Fibroblast of skin of left biceps (primary cell): ENCODE results near the gene TMEM94.
A peak's percentile ranks its signal among the peaks of the same experiment; 100 is the strongest.
"Not testable (repeated sequence)": the region's sequence is repeated elsewhere in the genome, so short reads cannot be mapped to it uniquely, and the experiment has no call there.

Experiments used
- DNase-seq, 2 experiments: peaks; one replicate each; pipeline ENCODE4 v3.0.0-alpha.2; 2013; ENCODE audit warnings: low read depth in 2 of 2

TMEM94 gene

DNA sequence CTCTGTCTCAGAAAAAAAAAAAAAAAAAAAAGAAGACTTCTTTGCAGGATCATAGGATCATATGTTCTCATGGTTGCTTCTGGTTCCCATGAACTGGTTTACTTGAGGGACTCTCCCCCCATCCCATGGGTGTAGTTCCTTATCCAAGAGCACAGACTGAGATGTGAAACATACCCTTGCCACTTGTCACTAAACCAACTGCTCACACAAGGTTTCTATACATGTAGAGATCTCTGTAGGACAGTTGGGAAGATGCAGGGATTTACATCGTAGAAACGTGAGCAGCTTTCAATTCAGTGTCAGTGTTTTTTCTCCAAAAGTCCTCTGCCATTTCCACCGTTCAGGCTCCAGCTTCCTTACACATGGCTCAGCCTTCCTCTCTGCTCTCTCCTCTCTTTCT lies 11.1 kb upstream of the TMEM94 start:
- DNase-seq: no peak

DNA sequence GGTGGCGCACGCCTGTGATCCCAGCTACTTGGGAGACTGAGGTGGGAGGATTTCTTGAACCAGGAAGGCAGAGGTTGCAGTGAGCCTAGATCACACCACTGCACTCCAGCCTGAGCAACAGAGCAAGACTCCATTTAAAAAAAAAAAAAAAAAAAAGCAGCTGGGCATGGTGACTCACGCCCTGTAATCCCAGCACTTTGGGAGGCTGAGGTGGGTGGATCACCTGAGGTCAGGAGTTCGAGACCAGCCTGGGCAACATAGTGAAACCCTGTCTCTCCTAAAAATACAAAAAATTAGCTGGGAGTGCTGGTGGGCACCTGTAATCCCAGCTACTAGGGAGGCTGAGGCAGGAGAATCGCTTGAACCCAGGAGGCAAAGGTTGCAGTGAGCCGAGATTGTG lies 10.5 kb upstream of the TMEM94 start:
- not testable (repeated sequence) for DNase-seq

DNA sequence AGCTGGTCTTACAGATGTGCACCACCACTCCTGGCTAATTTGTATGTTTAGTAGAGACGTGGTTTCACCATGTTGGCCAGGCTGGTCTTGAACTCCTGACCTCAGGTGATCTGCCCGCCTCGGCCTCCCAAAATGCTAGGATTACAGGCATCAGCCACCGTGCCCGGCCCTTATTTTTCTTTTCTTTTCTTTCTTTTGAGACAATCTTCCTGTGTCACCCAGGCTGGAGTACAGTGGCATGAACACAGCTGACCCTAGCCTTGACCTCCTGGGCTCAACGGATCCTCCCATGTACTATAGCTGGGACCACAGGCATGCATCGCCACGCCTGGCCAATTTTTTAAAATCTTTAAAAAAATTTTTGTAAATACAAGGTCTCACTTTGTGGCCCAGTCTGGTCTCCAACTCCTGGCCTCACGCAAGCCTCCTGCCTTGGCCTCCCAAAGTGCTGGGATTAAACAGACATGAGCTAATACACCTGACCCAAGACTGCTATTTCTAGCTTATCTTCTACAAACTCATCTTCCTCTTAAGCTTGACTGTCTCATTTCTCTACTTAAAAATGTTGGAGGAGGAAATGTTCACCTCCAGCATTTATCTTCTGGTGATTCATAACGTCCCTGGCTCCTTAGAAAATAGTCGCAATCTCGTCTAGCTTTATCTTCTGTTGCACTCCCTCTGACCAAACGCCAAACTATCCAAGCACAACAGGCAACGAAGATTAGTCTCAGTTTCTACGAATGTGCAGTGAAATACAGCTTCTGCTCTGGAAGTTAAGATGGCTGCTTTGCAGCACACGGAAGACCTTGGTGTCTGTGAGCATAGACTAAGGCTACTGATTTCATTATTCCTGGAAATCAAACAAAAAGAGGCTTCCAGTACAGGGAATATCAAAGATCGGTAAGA lies 8.2 kb upstream of the TMEM94 start:
- DNase-seq: no peak

DNA sequence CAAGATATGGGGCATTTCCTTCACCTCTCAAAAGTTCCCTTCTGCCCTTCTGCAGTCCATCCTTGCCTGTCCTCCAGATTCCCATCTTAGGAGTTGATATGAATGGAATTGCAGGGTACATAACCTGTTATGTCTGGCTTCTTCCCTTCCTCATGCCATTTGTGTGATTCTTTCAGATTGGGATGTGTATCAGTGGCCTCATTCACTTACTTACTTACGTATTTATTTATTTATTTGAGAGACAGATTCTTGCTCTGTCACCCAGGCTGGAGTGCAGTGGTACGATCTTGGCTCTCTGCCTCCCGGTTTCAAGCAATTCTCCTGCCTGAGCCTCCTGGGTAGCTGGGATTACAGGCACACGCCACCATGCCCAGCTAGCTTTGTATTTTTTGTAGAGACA lies 6.2 kb upstream of the TMEM94 start:
- no peak for DNase-seq

DNA sequence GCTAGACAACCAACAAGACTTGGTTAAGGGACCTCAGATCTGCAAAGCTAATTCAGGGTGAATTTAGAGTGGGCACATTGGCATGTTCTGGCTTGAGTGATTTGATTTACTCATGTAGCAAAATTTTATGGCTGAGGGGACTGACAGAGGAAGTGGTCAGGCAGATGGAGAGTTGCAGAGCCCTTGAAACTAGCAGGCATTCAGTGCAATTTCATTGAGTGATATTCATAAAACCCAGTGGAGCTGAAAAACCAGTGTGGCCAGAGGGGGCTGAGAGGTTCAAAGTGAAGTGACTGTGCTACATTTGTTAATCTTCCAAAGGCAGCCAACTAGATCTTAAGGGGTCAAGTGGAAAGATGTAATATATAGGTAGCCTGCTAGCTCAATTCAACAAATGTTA lies 2.2 kb upstream of the TMEM94 start:
- DNase-seq: no peak

DNA sequence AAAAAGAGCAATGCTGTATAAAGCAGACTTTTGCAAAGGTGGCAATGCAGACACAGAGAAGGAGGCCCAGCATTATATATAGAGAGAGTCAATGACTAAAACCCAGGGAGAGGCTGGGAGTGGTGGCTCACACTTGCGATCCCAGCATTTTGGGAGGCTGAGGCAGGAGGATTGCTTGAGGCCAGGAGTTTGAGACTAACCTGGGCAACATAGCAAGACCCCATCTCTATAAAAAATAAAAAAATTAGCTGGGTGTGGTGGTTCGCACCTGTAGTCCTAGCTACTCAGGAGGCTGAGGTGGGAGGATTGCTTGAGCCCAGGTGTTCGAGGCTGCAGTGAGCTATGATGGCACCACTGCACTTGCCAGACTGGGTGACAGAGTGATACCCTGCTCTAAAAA lies 1.8 kb upstream of the TMEM94 start:
- not testable (repeated sequence) for DNase-seq

DNA sequence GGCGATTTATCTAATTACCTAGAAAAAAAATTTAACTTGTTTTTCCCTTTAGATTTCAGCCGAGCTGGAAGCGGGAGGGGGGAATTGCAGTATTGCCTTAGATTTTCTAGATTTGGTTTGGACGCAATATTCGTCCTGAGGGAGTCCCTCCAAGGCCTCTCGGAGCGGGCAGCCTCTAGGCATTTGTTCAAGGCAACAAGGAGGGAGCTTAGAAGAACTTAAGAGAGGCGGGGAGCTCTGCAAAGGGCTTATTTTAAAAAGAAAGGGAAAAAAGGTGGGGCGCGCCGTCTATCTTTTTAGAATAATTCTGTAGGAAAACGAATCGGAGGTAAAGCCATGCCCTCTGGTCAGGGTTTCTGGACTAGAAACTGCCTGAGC lies 407 bp upstream of the TMEM94 start:
- peak in 1 of 2 experiments; percentile 12 for DNase-seq

DNA sequence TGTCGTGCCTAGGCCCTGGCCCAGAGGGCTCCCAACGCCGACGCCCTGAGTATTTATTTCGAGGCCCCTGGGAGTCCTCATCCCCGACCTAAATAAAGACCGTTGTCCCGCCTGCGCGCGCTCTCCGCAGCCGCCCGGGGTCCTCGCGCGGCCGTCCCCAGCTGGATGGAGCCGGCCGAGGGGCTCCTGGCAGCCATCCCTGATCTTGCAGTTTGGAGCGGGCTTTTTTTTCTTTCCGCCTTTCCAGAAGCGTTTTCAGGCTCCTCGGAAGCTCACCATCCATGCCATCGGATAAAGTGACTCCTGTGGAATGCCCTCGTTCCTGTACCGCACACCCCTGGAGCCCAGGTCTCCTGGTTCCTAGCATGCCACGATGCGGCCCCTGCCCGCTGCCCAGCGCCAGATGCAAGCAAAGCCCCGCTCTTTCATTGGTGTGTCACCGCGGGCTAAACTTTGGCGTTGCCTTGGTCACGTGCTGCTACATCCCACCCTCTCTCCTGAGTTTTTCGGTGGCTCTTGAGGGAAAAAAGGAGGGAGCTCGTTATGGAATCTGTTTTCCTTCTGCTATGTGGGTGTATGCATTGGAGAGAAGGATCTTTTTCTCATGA lies 716 bp downstream of the TMEM94 start:
- peak; percentile 7 to 12 for DNase-seq

DNA sequence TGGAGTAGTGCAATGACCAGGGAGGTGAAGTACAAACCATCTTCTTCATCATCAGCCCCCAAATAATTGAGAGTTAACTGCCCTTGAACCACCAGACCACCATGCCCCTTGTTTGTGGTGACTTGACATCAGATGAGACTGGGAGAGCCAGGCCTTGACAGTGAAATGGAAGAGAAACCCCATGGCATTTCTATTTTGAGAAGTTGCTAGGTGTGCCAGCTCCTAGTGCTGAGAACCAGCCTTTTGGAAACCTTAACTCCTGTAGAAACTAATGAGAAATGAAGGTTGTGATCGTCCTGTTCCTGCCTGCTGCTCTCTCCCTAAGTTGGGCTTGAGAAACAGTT lies 2.8 kb downstream of the TMEM94 start:
- DNase-seq: no peak

DNA sequence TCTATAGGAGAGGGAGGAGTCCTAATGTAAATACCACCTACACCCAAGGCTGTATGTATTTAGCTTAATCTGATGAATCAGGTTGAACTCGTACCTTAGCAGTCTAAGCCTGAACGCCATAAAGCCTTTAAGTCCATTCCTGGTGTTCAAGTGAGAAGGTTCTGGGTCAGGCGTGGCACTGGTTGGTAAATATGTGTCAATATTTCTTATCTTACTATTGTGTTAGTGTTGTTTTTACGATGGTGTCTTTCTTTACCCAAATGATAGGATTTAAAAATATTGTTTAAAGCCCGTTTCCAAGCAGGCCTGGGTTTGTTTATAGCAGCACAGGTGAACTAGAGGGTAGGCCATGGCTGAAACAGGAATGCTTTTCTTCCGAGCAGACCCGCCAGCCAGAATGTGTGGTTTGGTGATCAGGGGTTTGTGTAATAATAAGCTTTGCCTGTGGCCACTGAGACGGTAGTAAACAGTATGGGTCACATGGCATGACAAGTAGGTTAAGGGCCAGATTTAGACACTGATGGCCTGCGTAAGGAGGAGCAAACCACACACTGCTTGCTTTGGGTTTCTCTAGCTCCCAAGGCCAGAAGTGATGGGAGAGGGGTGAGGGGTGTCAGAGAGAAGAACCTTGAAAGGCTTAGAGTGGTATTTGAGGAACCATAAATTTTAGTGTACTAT lies 3.3 kb downstream of the TMEM94 start:
- DNase-seq: no peak

DNA sequence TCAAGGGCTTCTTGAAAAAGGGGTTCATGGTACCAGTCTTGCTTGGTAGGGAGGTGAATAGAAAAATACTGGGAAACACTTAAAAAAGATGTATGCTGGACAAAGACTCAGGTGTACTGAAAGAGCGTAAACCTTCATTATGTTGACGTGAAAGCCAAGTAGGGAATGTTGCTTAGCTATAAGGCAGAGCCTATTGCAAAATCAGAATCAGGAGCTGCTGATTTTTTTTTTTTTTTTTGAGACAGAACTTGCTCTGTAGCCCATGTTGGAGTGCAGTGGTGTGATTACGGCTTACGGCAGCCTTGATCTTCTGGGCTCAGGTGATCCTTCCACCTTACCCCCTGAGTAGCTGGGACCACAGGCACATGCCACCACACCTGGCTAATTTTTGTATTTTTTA lies 3.9 kb downstream of the TMEM94 start:
- no peak for DNase-seq

DNA sequence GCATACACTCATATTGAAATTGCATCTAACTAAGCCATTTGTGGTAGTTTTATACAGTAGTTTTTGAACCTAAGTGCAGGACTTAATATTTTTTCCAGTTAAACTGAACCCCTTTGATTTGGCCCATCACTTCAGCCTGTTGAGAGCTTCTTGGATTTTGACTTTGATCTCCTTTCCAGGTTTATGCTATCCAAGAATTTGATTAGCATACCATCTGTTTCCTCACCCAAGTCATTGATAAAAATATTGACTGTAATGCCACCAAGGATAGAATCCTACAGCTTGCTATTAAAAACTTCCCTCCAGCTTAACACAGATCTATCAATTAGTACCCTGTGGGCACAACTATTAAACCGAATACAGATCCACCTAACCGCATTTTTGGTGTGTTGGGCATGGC lies 7.2 kb downstream of the TMEM94 start:
- DNase-seq: no peak

DNA sequence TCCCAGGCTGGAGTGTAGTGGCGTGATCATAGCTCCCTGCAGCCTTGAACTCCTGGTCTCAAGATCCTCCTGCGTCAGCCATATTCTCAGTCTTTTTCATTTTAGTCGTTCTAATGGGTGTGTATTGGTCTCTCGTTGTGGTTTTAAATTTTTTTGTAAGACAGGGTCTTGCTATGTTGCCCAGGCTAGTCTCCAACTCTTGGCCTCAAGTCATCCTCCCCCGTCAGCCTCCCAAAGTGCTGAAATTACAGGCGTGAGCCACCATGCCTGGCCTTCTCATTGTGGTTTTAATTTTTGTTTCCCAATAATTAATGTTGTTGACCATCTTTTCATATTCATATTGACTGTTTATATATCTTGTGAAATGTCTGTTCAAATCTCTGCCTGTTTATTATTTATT lies 8.6 kb downstream of the TMEM94 start:
- no peak for DNase-seq

DNA sequence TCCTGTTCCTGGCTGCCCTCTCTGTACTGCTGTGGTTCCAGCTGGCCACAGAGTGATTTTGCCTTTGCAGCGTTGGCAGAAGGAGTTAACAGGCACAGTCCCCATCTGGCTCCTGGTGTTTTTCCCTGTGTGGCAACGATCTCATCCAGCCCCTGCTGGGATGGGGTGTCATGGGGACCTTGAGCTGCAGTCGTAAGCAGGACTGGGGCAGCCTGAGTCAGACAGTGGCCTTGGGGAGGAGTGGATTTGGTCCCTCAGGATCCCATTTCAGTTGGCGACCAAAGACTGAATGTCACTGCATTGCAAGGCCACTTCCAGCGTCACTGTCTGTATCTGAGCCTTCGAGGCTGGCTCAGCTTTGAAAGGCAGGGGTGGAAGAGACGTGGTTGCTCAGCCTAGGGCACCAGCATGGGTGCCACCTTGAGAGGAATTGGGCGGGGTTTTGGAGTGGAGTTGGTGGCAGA lies 11.9 kb downstream of the TMEM94 start:
- DNase-seq: no peak

DNA sequence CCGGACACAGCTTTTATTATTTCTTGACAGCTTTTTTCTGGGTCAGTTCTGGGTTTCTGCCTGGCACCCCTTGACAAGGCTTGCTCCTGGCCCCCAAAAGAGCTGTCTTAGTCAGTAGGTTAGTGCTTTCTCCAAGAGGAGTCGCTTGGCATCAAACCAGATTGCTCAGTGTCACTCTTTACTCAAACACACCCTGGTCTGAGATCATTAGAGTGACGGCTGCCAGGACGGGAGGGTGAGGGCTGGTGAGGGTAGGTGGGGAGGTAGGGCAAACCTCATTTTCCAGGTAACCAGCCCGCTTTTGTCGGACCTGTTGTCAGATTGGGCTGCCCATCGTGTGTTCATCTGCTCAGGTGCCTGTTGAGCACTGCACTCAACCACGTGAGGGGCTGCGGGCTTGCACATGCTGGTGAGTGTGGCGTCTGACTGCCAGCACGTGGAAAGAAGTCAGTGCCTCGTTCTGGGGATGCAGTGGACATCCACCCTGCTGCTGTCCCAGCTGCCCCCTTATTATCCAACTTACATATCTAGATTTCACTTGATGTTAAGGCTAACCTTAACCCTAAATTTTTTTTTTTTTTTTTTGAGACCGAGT lies 12.4 kb downstream of the TMEM94 start:
- DNase-seq: no peak

DNA sequence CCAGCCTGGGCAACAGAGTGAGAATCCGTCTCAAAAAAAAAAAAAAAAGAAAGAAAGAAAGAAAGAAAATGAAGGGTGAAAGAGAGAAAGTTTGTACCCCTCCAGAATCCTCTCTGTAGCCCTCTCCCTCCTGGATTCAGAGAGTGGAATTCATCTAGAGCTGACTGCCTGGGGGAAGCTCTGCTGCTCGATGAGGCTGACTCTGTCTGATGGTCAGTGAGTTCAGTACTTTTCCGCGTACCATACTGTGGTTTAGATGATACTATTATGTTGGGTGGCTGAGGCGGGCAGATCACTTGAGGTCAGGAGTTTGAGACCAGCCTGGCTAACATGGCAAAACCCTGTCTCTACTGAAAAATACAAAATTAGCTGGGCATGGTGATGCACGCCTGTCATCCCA lies 14.8 kb downstream of the TMEM94 start:
- no peak for DNase-seq

DNA sequence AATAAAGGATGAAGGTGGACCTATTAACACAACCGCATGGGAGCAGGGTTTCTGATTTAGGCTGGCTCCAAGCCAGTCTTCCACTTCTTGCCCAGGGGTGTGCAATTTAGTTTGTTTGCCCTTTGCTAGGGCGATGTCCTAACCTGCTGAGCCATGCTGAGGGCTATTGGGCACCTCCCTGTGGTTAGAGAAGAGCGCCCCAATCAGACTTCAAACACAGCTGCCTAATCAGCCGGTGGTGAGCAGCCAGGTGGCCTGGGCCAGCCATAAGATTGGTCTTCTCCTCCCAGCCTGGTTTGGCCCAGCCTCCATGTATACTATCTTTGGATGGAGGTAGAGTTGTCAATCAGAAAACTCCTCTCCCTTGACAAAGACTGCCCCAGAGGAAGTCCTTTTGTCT lies 15.7 kb downstream of the TMEM94 start:
- DNase-seq: no peak

DNA sequence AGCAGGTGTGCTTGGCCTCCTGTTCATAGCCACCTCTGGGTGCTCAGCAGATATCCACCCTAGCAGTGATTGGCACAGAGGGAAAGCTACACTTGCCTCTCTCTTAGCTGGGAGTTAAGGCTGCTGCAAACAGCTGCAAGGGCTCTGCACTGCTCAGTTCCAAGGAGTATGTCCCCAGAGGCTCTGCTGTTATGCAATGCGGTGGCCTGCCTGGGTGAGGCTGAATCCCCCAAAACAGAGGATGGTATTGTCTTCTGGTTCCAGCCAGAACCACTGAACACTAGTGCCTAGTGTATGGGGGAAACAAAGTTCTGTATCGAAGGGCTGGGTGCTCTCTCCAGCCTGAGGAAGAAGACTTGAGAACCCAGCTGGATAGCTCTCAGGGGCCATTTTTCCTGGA lies 16.8 kb downstream of the TMEM94 start:
- no peak for DNase-seq

DNA sequence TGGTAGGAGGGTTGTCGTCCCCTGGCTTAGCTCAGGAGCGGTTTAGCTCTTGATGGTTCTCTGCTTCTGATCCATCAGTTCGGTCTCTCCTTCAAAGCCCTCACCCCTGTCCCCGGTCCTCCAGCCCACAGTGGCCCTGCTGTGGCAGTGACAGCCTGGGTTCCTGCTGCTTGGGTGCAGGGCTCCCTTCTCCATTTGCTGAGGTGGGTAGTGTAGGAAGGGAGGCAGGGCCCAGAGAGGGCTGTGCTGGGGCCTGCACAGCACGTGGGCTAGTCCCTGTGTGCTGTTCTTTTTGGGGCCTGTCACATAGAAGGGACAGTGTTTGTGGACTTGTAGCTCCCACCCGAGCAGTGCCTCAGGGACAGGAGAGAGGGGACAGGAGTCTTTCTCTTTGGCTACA lies 18.3 kb downstream of the TMEM94 start:
- no peak for DNase-seq

DNA sequence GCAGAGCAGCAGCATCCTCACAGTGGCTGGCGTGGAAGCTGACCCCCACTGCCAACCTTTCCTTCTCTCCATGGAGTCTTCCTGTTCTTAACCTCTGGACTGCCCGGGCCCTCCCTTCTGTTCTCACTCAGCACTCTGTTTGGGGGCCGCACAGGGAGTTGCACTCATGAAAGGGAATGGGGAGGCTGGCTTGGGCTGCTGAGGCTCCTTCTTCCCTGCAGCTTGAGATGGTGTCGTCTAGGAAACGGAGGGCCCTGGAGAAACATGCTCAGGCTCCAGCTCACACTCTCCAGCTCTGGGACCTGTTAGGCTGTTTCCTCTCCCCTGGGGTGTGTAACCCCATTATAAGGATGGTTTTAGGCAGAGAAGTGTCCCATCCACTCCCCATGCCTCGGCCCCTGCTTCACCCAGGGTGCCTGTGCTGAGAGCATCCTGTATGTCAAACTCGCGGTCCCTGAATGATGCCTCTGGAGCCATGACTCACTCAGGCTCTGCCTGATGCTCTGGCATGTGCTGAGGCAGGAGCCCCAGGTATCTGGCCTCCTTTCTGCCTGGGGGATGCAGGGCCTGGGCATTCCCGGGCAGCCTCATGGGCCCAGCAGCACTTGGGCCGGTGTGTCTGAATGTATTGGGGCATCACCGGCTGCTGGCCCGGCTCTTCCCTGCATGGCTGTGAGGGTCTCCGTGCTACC lies 18.9 kb downstream of the TMEM94 start:
- DNase-seq: no peak

DNA sequence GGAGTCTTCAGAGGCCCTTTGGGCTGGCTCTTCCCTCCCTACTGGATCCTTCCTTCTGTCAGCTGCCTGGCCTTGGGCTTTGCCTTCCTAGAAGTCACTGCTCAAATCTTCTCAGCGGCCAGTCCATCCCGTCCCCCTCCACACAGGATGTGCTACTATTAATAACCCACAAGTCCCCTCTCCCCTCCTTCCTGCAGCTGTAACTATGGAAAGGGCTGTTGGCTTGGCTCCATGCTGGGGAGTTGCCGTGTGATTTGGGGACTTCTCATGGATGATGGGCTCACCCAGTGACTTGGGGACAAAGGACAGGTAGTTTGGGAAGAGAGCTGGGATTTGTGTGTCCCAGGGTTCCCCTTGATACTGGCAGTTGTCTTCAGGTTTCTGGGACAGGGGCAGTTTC lies 19.4 kb downstream of the TMEM94 start:
- no peak for DNase-seq

DNA sequence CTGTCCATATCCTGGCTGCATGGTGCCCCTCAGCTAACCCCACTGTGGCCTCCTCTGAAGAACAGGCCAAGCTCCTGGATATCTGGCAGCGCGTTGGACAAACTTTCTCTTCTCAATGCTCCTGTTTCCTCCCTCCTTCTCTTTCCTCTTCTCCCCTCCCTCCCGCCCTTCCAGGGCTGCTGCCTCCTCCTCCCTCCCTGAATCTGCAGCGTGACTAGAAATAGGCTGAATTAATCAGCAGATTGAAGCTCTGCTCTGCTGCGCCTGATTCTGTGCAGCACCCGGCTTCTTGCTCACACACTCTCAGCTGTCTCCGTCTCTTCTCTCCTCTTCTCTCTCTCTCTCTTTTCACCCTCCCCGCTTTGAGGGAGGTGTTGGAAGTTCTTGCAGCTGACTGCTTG lies 19.8 kb downstream of the TMEM94 start:
- no peak for DNase-seq
